Measurements from ENCODE around the gene CFAP119. TPM values are rescaled to one million over a fixed set of nuclear protein-coding genes. Genes with fewer than 3 reads are reported as not detected.

CFAP119 gene
- total and polyA plus RNA-seq, 2 of the 8 experiments (the other 6 are each of a cell fraction or from before 2014, with no cell fraction given) = 5.6 to 6.0 TPM

GRCh38 chr16:30797670-30798309 lies 35.9 kb upstream of the CFAP119 start:
- no peak overlapping the region for H3K14ac ChIP-seq (ENCODE audit: insufficient read length)
- no peak overlapping the region for H4K5ac ChIP-seq (ENCODE audit: insufficient read length, low read depth, low read length)
- H3K9me3 ChIP-seq (ENCODE audit: insufficient read depth in 2 of 2, low read depth in 1 of 2, low read length in 1 of 2) = no peaks in the 10 kb centered on the region
- no peaks in the 10 kb centered on the region for H3K23me2 ChIP-seq (ENCODE audit: low read depth, low read length)
- 81% methylated on average over 8 of the region's 8 CpGs; no CpG with 5 or more reads in 1 of the 2 experiments for WGBS, 2 experiments (ENCODE audit: extremely low coverage in 1 of 2, insufficient coverage in 1 of 2, insufficient read length in 1 of 2, insufficient replicate concordance in 2 of 2, low coverage in 1 of 2, low lambda C conversion rate in 2 of 2, missing lambda C conversion rate in 1 of 2)
- POLR2A ChIA-PET (ENCODE audit: partially characterized antibody) = interaction anchor here (0.8 to 2.2 kb wide), 6 partner anchors 8 to 20 kb away, joined by 3 to 9 read pairs (median 4); partner anchors contain the start of gene ZNF629
- H3K27ac ChIP-seq (ENCODE audit: low read depth, low read length) = no peak overlapping the region
- H3K4me2 ChIP-seq (ENCODE audit: insufficient read depth in 1 of 2, low read depth in 2 of 2, low read length in 2 of 2) = no peak overlapping the region
- no peaks in the 10 kb centered on the region for H4K20me1 ChIP-seq (replicated peaks in 1 of 2; ENCODE audit: control insufficient read depth in 1 of 2, insufficient read depth in 2 of 2, low read length in 2 of 2)
- H2AK5ac ChIP-seq (ENCODE audit: low read depth, low read length) = no peak overlapping the region
- no peak overlapping the region for H2AFZ ChIP-seq (ENCODE audit: low read length)
- no peak overlapping the region for H2BK120ac ChIP-seq (replicated peaks; ENCODE audit: low read depth, low read length)
- no peak overlapping the region for H3K18ac ChIP-seq (ENCODE audit: extremely low read depth, low read length)
- H3K23ac ChIP-seq (ENCODE audit: insufficient read length) = no peak overlapping the region
- no peak overlapping the region for H3K4me3 ChIP-seq (ENCODE audit: extremely low read depth in 1 of 4, insufficient read depth in 2 of 4, low read depth in 3 of 4, low read length in 4 of 4)
- no peak overlapping the region for H2BK12ac ChIP-seq (ENCODE audit: low read depth, low read length)
- TF ChIP-seq RAD21 (IDR thresholded peaks at IDR 0.05 in 1 of 2, conservative IDR thresholded peaks at IDR 0.05 in 1 of 2; ENCODE audit: low read depth in 2 of 2, low read length in 2 of 2) (peak in 1 of 2 experiments; percentile 29; a peak in 1 of 4 replicates), SIN3A (conservative IDR thresholded peaks at IDR 0.05 in 1 of 2, IDR thresholded peaks at IDR 0.05 in 1 of 2; ENCODE audit: low read depth in 1 of 2, low read length in 2 of 2) (no peak), TAF7 (optimal IDR thresholded peaks at IDR 0.05; ENCODE audit: borderline replicate concordance, low read depth, low read length) (no peak)
- TF ChIP-seq, protein P1, sequence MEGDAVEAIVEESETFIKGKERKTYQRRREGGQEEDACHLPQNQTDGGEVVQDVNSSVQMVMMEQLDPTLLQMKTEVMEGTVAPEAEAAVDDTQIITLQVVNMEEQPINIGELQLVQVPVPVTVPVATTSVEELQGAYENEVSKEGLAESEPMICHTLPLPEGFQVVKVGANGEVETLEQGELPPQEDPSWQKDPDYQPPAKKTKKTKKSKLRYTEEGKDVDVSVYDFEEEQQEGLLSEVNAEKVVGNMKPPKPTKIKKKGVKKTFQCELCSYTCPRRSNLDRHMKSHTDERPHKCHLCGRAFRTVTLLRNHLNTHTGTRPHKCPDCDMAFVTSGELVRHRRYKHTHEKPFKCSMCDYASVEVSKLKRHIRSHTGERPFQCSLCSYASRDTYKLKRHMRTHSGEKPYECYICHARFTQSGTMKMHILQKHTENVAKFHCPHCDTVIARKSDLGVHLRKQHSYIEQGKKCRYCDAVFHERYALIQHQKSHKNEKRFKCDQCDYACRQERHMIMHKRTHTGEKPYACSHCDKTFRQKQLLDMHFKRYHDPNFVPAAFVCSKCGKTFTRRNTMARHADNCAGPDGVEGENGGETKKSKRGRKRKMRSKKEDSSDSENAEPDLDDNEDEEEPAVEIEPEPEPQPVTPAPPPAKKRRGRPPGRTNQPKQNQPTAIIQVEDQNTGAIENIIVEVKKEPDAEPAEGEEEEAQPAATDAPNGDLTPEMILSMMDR (IDR thresholded peaks at IDR 0.05; ENCODE audit: control extremely low read depth in 1 of 3, insufficient read depth in 1 of 3, low read depth in 1 of 3, low read length in 3 of 3) = peak in 2 of 3 experiments; percentile 26 to 54; a peak in 2 of 4 replicates
- no peaks in the 10 kb centered on the region for H3K36me3 ChIP-seq (ENCODE audit: control insufficient read depth in 2 of 4, insufficient read depth in 4 of 4, low read length in 3 of 4)
- CTCF ChIA-PET (ENCODE audit: partially characterized antibody) = interaction anchor here (0.6 to 1.7 kb wide), 12 partner anchors 8 to 981 kb away, joined by 3 to 5 read pairs (median 3); no protein-coding TSS in a partner anchor
- no peak overlapping the region for H2BK15ac ChIP-seq (ENCODE audit: low read length)
- H3K4ac ChIP-seq (replicated peaks; ENCODE audit: insufficient read length, low read depth, low read length) = no peak overlapping the region
- peaks cover 0 to 4% (median under 1%) of the 10 kb centered on the region in 4 experiments; a peak in 5 of 7 replicates for H3K27me3 ChIP-seq (replicated peaks in 1 of 4; ENCODE audit: control insufficient read depth in 3 of 4, extremely low read depth in 1 of 4, insufficient read depth in 3 of 4, low read length in 3 of 4)
- no peak overlapping the region for H3K56ac ChIP-seq (replicated peaks; ENCODE audit: insufficient read length, low read depth, low read length)
- H2BK5ac ChIP-seq (ENCODE audit: low read depth, low read length) = no peak overlapping the region
- H3K79me1 ChIP-seq (ENCODE audit: low read depth, low read length) = no peaks in the 10 kb centered on the region
- H2BK20ac ChIP-seq (ENCODE audit: low read length) = no peak overlapping the region
- H4K91ac ChIP-seq (replicated peaks; ENCODE audit: insufficient read length, low read length) = no peak overlapping the region
- no peak overlapping the region for H3K9ac ChIP-seq (replicated peaks in 1 of 4; ENCODE audit: extremely low read depth in 1 of 4, low read depth in 3 of 4, low read length in 3 of 4)
- FAIRE-seq (no peak), DNase-seq (ENCODE audit: low read depth in 1 of 2, low spot score in 2 of 2) (no peak)
- H3K79me2 ChIP-seq (ENCODE audit: control insufficient read depth in 1 of 2, insufficient read depth in 2 of 2, low read length in 2 of 2) = no peaks in the 10 kb centered on the region
- no peak overlapping the region for H4K8ac ChIP-seq (ENCODE audit: extremely low read depth, insufficient read depth, low read length)
- H3K4me1 ChIP-seq (replicated peaks in 1 of 4; ENCODE audit: control insufficient read depth in 3 of 4, insufficient read depth in 4 of 4, low read length in 3 of 4) = no peaks in the 10 kb centered on the region

Data from H1 (cell line).